ENCODE measurements around the gene ACOT13. TPM values are rescaled to one million over a fixed set of nuclear protein-coding genes. Genes with fewer than 3 reads are reported as not detected.
A peak's percentile ranks its signal among the peaks of the same experiment; 100 is the strongest.
"Not testable (repeated sequence)": the region's sequence is repeated elsewhere in the genome, so short reads cannot be mapped to it uniquely, and the experiment has no call there.

Gene ACOT13
- total RNA-seq, 2 donors from 2014 or later: 39.6 to 63.6 TPM

- DNase-seq: no peak
- intact Hi-C loops (cut with DNase I): no loop called here
- Histone ChIP-seq H3K27me3 (no peaks in the 10 kb centered on the region), H3K27ac (no peak overlapping the region), H3K4me1 (no peaks in the 10 kb centered on the region), H3K36me3 (no peaks in the 10 kb centered on the region), H3K9me3 (peaks cover 8% of the 10 kb centered on the region), H3K9ac (ENCODE audit: low read depth in 2 of 2, low read length in 2 of 2) (no peak overlapping the region), H3K4me3 (no peak overlapping the region)
- TF ChIP-seq CTCF (IDR thresholded peaks at IDR 0.05): no peak
Observed at GRCh38 chr6:24734166-24734565, 67.3 kb downstream of the ACOT13 start.

- H3K36me3 ChIP-seq; H3K4me3 ChIP-seq; H3K9ac ChIP-seq (ENCODE audit: low read depth in 2 of 2, low read length in 2 of 2); intact Hi-C loops (cut with DNase I); H3K27ac ChIP-seq; DNase-seq; H3K27me3 ChIP-seq; H3K4me1 ChIP-seq; H3K9me3 ChIP-seq: not testable (repeated sequence)
Observed at GRCh38 chr6:24734710-24735109, 67.8 kb downstream of the ACOT13 start.

GRCh38 chr6:24738741-24739140 is 71.9 kb downstream of the ACOT13 start:
- Histone ChIP-seq H3K9ac (ENCODE audit: low read depth in 2 of 2, low read length in 2 of 2) (no peak overlapping the region), H3K27ac (no peak overlapping the region), H3K4me3 (no peak overlapping the region), H3K27me3 (no peaks in the 10 kb centered on the region), H3K36me3 (no peaks in the 10 kb centered on the region), H3K9me3 (no peaks in the 10 kb centered on the region), H3K4me1 (no peaks in the 10 kb centered on the region)
- intact Hi-C loops (cut with DNase I): no loop called here
- no peak for DNase-seq
- no peak for TF ChIP-seq CTCF (IDR thresholded peaks at IDR 0.05)

GRCh38 chr6:24740861-24741260 is 74.0 kb downstream of the ACOT13 start:
- Histone ChIP-seq H3K27me3 (no peaks in the 10 kb centered on the region), H3K9ac (ENCODE audit: low read depth in 2 of 2, low read length in 2 of 2) (no peak overlapping the region), H3K4me1 (no peaks in the 10 kb centered on the region), H3K27ac (no peak overlapping the region), H3K4me3 (no peak overlapping the region), H3K9me3 (no peaks in the 10 kb centered on the region), H3K36me3 (no peaks in the 10 kb centered on the region)
- intact Hi-C loops (cut with DNase I): no loop called here
- DNase-seq: no peak
- TF ChIP-seq CTCF (IDR thresholded peaks at IDR 0.05): no peak

- TF ChIP-seq CTCF (IDR thresholded peaks at IDR 0.05): no peak
- intact Hi-C loops (cut with DNase I): no loop called here
- no peaks in the 10 kb centered on the region for H3K27me3 ChIP-seq
- H3K9me3 ChIP-seq: no peaks in the 10 kb centered on the region
- no peaks in the 10 kb centered on the region for H3K36me3 ChIP-seq
- H3K4me1 ChIP-seq: no peaks in the 10 kb centered on the region
- no peak for DNase-seq
- no peak overlapping the region for H3K4me3 ChIP-seq
- no peak overlapping the region for H3K27ac ChIP-seq
- no peak overlapping the region for H3K9ac ChIP-seq (ENCODE audit: low read depth in 2 of 2, low read length in 2 of 2)
Observed at GRCh38 chr6:24742216-24742738, 75.4 kb downstream of the ACOT13 start.

- no peaks in the 10 kb centered on the region for H3K9me3 ChIP-seq
- no peaks in the 10 kb centered on the region for H3K36me3 ChIP-seq
- no peak overlapping the region for H3K4me3 ChIP-seq
- TF ChIP-seq CTCF (IDR thresholded peaks at IDR 0.05): no peak
- no peaks in the 10 kb centered on the region for H3K27me3 ChIP-seq
- DNase-seq: no peak
- H3K9ac ChIP-seq (ENCODE audit: low read depth in 2 of 2, low read length in 2 of 2): no peak overlapping the region
- peak overlapping the region; percentile 57 for H3K27ac ChIP-seq
- intact Hi-C loops (cut with DNase I): no loop called here
- no peaks in the 10 kb centered on the region for H3K4me1 ChIP-seq
Observed at GRCh38 chr6:24743265-24743943, 76.5 kb downstream of the ACOT13 start.

Measured in colonic mucosa (tissue), 4 donors.